ENCODE data around the gene OSBPL3. TPM values are rescaled to one million over a fixed set of nuclear protein-coding genes. Genes with fewer than 3 reads are reported as not detected.
A peak's percentile ranks its signal among the peaks of the same experiment; 100 is the strongest.

Gene OSBPL3
- total RNA-seq, 4 donors from 2014 or later: 4.3 to 8.6 (median 7.1) TPM

DNA sequence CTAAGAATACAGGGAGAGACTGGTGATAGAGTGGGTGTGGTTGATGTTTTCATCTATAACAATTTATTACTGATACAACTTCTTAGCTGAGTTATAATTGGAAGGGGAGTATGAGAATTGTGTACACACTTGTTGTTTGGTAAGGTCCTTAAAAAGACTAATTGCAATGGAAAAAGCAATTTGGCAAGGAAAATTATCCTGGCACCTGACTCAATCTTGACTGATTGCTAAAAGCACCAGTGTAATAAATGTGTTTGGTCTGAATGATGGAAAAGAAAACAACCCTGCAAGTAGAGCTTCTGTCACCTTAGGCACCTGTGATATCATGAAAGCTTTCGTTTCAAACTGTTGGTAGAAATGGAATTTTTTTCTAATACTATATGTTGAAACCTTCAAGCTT, 216.0 kb downstream of the OSBPL3 start:
- DNase-seq (ENCODE audit: low spot score) (no peak), ATAC-seq (ENCODE audit: low FRiP score) (peak; percentile 31)
- TF ChIP-seq, protein P1, sequence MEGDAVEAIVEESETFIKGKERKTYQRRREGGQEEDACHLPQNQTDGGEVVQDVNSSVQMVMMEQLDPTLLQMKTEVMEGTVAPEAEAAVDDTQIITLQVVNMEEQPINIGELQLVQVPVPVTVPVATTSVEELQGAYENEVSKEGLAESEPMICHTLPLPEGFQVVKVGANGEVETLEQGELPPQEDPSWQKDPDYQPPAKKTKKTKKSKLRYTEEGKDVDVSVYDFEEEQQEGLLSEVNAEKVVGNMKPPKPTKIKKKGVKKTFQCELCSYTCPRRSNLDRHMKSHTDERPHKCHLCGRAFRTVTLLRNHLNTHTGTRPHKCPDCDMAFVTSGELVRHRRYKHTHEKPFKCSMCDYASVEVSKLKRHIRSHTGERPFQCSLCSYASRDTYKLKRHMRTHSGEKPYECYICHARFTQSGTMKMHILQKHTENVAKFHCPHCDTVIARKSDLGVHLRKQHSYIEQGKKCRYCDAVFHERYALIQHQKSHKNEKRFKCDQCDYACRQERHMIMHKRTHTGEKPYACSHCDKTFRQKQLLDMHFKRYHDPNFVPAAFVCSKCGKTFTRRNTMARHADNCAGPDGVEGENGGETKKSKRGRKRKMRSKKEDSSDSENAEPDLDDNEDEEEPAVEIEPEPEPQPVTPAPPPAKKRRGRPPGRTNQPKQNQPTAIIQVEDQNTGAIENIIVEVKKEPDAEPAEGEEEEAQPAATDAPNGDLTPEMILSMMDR (IDR thresholded peaks at IDR 0.05): no peak

DNA sequence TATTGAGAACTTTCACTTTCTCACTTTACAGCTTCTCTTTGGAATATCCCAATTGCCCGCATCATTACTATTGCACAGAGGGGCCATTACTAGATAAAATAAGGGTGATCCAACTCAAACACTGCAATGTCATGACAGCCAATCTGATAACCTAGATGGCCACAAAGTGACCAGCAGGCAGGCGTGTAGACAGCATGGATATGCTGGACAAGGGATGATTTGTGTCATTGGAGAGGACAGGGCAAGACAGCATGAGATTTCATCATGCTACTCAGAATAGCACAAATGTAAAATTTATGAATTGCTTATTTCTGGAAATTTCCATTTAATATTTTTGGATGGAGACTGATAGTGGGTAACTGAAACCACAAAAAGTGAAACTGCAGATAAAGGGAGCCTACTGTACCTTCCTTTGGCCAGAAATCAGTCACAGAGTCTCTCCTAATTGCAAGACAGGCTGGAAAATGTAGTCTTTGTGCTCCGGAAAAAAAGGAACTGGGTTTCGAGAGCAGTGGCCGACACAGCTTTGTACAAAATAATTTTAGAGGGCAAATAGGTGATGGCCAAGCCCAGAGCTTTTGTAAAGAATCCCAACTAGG, 216.6 kb downstream of the OSBPL3 start:
- ATAC-seq (ENCODE audit: low FRiP score): peak; percentile 29
- TF ChIP-seq, protein P1 (IDR thresholded peaks at IDR 0.05): no peak
- no peak for DNase-seq (ENCODE audit: low spot score)

DNA sequence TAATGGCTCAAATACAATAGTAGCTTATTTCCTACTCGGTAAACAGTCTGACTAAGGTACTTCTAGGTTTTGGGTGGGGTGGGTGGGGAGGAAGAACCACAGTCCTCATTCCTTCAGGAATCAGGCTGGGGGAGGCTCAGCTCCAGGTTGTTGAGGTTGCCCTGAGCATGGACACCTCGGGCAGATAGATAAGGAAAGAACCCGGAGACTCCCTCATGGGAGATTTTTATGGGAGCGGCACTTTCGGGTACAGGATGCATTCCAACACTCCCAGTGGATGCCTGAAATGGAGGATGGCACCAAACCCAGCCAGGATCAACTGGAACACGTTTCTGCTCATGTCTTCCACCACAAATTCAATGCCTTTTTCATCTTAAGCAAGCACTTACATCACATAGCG, 217.2 kb downstream of the OSBPL3 start:
- ATAC-seq (ENCODE audit: low FRiP score) (peak; percentile 21), DNase-seq (ENCODE audit: low spot score) (no peak)
- TF ChIP-seq, protein P1 (IDR thresholded peaks at IDR 0.05): no peak

DNA sequence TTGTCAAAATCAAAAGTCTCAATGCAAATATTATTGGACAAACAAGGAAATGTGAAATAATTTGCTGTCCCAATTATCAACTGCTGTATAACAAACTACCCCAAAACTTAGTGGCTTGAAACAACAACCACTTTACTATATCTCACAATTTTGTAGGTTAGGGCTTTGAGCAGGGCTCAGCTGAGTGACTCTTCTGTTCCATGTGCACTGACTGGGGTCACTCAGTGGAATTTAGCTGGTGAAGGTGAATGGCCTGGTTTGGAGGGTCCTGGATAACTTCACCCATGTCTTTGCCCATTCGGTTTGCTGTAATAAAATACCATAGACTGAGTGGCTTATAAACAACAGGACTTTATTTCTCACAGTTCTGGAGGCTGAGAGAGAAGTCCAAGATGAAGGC, 219.0 kb downstream of the OSBPL3 start:
- TF ChIP-seq, protein P1 (IDR thresholded peaks at IDR 0.05): no peak
- DNase-seq (ENCODE audit: low spot score): no peak

DNA sequence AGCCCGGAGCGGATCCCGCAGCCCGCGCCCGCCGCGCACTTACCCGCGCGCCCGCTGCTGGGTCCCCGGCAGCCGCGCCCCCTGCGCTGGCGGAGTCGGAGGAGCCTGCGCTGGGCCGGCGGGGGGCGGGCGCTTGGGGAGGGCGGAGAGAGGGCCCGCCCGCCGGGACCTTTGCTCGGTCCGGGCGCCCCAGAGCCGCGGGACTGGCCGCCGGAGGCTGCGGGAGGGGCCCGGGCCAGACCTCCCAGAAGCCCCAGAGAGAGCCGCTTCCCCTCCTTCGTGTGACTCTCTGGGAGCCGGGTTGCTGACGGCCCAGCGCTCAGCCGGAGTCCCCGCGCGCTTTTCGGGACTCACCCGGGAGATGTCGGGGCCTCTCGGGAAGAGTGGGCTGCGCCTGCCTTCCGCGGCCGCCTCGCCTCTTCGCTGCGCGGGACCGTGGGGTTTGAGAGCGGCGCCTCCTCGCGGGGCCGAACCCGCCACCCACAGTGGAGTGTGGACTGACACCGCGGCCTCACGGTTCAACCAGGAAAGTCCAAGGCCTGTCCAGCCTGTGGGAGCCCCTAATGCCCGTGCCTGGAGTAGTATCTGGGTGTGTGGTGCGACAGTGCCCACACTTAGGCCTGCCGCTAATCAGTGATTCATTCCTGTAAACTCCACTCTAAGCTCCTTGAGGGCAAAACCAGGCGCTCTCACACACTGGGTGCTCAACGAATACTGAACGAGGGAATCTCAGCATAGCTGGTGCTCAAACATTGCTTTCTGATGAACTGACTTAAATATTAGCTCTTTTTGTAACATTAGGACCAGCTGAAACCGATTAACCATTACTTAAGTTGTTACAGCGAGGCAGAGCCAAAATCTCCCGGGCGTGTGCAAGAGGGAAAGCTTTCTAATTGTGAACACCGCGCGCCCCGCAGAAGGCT, 222.4 kb downstream of the OSBPL3 start, which contains the start of gene GSDME:
Gene GSDME (minus strand): TSS at position 112 of the 923 bp plus-strand sequence. CDS start 7,690 bp downstream, outside the sequence.
- TF ChIP-seq, protein P1 (IDR thresholded peaks at IDR 0.05): no peak
- ATAC-seq (ENCODE audit: low FRiP score): peak; percentile 87
- no peak for DNase-seq (ENCODE audit: low spot score)

More for the DNA sequence above, 219.0 kb downstream of the OSBPL3 start:
- ATAC-seq (ENCODE audit: low FRiP score): no peak

DNA sequence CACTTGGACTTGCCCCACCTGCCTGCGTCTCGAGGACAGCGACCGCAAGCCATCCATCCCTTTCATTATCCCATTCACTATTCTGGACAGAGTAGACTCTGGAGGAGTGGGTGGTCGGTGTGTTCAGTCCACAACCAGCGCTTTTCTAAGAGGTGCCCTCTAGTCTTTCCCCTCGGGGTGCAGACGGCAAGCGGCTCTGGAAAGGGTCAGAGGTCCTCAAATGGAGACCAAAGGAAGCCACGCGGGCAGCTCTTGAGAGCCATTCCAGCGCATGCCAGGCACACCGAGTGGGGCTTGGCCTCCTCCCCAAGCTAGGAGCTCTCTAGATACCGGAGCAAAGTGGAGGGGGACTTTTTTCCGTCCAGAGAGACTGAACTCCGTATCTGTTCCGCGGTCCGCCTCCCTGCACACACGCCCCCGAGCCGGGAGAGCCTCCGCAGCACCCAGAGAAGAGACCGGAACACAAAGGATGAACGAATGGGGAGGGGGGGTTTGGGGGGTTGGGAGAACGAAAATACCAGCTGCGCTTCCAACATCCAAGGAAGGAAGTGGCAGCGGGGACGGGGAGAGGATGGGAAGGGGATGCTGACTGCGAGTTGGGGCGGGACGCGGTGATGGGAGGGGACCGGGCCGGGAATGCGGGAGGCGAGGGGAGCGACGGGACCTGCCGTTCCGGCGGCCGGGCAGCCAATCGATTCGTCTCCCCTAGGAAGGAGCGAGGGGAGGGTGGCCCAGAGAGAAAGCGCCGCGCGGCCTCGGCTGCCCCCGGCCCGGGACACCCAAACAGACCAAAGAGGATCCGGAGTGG, 223.2 kb downstream of the OSBPL3 start:
- peak; percentile 41 for ATAC-seq (ENCODE audit: low FRiP score)
- TF ChIP-seq, protein P1 (IDR thresholded peaks at IDR 0.05): no peak
- no peak for DNase-seq (ENCODE audit: low spot score)
